ENCODE data around the gene AJAP1.

DNA sequence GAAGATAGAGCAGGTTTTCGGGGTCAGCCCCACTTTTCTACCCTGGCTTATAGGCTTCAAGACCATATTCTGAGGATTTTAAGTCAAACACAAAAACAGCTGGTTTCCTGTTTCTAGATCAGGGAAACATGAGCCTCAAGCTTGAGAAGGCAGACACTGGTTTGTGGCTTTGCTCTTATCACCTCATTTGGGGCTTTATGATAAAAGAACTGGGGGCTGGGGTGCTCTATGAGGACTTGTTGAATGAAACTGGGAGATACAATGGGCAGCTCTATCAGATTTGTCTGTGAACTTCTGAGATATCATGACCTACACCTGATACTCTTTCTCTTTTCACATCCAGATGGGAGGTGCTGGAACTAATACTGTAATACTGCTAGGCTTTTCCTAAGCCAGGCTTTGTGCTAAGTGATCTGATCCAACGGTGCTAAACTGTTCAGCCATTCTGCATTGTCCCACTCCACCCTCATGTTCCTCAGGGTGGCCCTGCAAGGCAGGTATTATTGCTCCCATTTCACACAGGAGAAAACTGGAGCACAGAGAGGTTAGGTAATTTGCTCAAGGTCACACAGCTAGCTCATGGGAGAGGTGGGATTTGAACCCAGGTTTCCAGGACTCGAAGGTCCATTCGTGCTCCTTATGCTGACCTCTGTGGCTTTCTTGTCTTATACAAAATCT is 6.6 kb downstream of the AJAP1 start:
- TF ChIP-seq CTCF (IDR thresholded peaks at IDR 0.05) = no peak
- no peak for TF ChIP-seq POLR2A (IDR thresholded peaks at IDR 0.05)
